Kidney epithelial cell (primary cell): ENCODE measurements around the gene THOC1. TPM values are rescaled to one million over a fixed set of nuclear protein-coding genes. Genes with fewer than 3 reads are reported as not detected.

ENCODE experiments used
- DNase-seq: peaks from one replicate; pipeline ENCODE4 v3.0.0-alpha.2; 2010; ENCODE audit warnings: low read depth
- H3K27me3 ChIP-seq: 2 replicates; pipeline ENCODE4 v1.6.0; 2011; ENCODE audit warnings: low read length; ENCODE audit not compliant: control insufficient read depth, insufficient read depth
- H3K36me3 ChIP-seq: 2 replicates; pipeline ENCODE4 v1.5.1; 2011; ENCODE audit warnings: low read length; ENCODE audit not compliant: control insufficient read depth, insufficient read depth
- H3K4me3 ChIP-seq: 2 replicates; pipeline ENCODE4 v1.5.1; 2011; ENCODE audit warnings: low read depth, mild to moderate bottlenecking, control low read depth, low read length
- total RNA-seq: library from RNA; depleted of rRNA; stranded (reverse); fragments of >200 nt; gene quantifications from 2 replicates; pipeline ENCODE4 v1.2.3, GENCODE V29; 2015
- TF ChIP-seq, protein P1 (sequence below): IDR thresholded peaks from 2 replicates; pipeline ENCODE4 v1.5.1; 2011; ENCODE audit warnings: mild to moderate bottlenecking, moderate library complexity, low read length, control low read depth, inconsistent platforms; ENCODE audit not compliant: insufficient read depth, poor library complexity, severe bottlenecking

The THOC1 gene
- total RNA-seq, 1 donor from 2014 or later = 28.7 TPM

DNA sequence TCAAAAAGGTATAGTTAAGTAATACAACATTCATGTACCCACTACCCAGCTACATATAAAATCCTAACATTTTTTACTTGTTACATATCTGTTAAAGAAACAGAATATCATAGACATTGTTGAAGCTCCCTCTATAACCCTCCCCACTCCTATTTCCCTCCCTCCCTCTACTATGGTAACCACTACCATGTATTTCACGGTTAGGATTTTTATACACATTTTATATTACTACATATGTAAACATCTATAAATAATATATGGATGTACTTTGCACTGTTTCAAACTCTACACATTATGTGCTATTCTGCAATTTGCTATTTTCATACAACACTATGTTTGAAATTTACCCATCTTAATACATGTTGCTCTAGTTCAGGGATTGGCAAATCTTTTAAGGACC is 36.3 kb downstream of the THOC1 start:
- Histone ChIP-seq H3K36me3 (no peaks in the 10 kb centered on the region), H3K4me3 (no peak overlapping the region), H3K27me3 (no peaks in the 10 kb centered on the region)
- TF ChIP-seq, protein P1, sequence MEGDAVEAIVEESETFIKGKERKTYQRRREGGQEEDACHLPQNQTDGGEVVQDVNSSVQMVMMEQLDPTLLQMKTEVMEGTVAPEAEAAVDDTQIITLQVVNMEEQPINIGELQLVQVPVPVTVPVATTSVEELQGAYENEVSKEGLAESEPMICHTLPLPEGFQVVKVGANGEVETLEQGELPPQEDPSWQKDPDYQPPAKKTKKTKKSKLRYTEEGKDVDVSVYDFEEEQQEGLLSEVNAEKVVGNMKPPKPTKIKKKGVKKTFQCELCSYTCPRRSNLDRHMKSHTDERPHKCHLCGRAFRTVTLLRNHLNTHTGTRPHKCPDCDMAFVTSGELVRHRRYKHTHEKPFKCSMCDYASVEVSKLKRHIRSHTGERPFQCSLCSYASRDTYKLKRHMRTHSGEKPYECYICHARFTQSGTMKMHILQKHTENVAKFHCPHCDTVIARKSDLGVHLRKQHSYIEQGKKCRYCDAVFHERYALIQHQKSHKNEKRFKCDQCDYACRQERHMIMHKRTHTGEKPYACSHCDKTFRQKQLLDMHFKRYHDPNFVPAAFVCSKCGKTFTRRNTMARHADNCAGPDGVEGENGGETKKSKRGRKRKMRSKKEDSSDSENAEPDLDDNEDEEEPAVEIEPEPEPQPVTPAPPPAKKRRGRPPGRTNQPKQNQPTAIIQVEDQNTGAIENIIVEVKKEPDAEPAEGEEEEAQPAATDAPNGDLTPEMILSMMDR = no peak
- no peak for DNase-seq

DNA sequence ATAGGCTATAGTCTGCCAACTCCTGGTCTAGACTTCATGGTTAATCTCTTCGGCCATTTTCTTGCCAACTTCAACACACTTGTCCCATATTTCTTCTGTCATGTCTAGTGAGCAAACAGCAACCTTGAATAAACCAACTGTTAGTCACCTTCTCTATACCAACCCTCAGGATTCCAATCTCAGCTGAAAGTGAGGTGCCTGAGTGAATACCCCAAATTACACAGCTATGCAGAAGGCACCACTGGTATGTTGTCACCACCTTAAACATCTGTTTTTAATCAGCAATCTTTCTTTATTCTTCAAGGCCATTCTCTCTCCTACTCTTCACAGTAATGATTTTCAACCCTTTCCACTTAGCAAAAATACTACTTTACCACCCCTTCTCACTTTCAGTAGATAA is 39.3 kb downstream of the THOC1 start:
- H3K4me3 ChIP-seq = no peak overlapping the region
- TF ChIP-seq, protein P1 = no peak
- no peak for DNase-seq
- H3K36me3 ChIP-seq = no peaks in the 10 kb centered on the region
- no peaks in the 10 kb centered on the region for H3K27me3 ChIP-seq

DNA sequence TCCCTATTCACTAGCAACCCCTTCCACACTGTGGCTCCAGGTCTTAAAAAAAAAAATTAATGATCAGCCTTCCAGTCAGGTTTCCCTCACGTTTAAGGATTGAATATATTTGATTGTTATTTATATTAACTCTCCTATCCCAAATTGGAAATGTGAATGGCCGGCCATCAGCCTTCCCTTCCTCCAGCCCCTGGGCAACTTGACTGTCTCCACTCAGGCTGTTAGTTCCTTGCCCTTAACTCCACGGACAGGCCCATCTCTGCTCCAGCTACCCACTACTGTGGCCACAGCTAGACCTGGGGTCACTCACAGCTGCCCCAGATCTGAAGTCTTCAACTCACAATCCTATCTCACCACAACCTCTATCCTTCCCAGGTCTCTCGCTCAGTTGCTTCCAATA is 39.9 kb downstream of the THOC1 start:
- no peaks in the 10 kb centered on the region for H3K27me3 ChIP-seq
- TF ChIP-seq, protein P1 = no peak
- no peak overlapping the region for H3K4me3 ChIP-seq
- DNase-seq = no peak
- H3K36me3 ChIP-seq = no peaks in the 10 kb centered on the region

DNA sequence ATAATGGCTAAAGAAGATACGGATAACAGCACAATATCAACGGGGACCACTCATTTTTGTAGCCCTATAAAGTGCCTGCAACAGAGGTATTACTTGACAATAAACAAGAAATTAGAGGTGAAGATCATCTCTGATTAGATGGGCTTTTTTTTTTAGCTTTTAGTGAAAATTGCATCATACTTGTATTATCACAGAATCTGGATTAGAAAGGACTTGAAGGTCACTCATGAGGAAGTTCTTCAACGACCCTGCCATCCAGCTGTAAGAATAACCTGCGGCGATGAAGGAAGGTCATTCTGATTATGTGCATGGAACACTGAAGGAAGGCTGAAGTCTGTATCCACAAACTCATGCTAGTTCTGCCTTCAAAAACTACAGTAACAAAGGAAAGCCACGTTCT is 40.5 kb downstream of the THOC1 start:
- DNase-seq = no peak
- no peaks in the 10 kb centered on the region for H3K36me3 ChIP-seq
- TF ChIP-seq, protein P1 = no peak
- H3K27me3 ChIP-seq = no peaks in the 10 kb centered on the region
- no peak overlapping the region for H3K4me3 ChIP-seq

DNA sequence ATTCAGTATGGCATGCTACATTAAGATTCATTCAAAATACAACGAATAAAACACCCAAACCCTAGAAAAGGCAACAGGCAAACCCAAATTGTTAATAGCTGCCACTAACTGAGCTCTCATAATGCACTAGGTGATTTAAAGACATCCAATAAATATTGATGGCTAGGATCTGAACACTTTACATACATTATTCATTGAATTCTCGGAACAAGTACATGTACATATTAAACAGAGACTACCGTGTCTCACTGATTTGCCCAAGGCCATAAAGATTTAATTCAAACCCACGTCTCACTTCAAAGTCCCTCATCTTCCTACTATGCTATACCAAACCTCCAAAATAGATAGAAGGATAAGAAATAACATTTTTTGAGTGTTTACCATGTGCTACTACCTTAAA is 42.1 kb downstream of the THOC1 start:
- no peak for DNase-seq
- Histone ChIP-seq H3K27me3 (no peaks in the 10 kb centered on the region), H3K36me3 (no peaks in the 10 kb centered on the region), H3K4me3 (no peak overlapping the region)
- TF ChIP-seq, protein P1 = no peak

DNA sequence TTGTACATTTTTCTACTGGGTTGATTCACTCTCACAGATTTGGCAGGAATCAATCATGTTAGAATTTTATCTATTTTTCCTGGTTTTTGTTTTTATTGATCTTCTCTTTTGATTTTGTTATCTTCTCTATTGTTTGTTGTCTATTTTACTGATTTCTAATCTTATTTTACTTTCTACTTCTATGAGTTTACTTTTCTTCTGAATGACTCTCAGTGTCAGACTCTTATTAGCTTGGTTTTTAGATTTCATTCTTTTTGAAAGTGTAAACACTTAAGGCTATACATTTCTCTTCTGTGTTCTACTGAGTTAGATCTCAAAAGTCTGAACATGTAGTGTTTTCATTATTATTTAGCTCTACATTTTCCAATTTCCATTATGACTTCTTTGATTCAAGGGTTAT is 47.1 kb downstream of the THOC1 start:
- Histone ChIP-seq H3K36me3 (no peaks in the 10 kb centered on the region), H3K27me3 (no peaks in the 10 kb centered on the region), H3K4me3 (no peak overlapping the region)
- DNase-seq = no peak
- TF ChIP-seq, protein P1 = no peak
